Ecto neural progenitor cell (in vitro differentiated cells): ENCODE measurements around the gene EPN3.

Experiments used
- DNase-seq: peaks from one replicate; pipeline ENCODE4 v3.0.0-alpha.2; 2018; ENCODE audit warnings: low spot score

The EPN3 gene

GRCh38 chr17:50569592-50569991 is 37.1 kb downstream of the EPN3 start:
- DNase-seq = no peak

DNA sequence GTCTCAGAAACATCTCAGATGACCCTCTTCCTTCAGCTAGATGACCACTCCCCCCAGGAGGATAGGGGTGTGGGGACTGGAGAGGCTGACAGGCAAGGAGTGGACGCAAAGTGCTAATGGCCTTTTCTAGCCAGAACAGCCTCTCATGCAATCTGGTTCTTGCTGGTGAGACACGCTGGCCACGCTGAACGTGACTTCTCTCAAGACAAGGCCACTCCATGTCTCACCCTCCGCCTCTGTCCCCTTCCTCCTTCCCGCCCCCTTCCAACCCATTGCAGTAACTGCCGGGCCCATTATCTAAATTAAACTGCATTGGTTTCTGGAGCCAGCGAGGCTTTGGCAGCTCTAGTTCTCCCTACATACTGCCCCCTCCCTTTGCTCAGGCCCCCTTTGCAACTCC is 37.5 kb downstream of the EPN3 start:
- DNase-seq = no peak

GRCh38 chr17:50570528-50570927 is 38.0 kb downstream of the EPN3 start:
- DNase-seq = no peak

DNA sequence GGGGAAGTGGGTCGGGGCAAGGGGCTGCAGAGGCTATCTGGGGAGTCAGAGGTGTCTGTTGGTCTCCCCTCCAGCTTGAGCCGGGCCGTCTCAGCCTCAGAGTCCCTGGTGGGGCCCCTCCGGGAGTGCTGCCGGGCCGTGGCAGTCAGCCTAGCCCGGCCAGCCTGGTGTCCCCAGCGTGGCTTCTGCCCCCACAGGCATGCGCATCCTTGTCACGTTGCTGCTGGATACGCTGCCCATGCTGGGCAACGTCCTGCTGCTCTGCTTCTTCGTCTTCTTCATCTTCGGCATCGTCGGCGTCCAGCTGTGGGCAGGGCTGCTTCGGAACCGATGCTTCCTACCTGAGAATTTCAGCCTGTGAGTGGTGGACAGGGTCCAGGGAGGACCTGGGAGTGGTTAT is 39.1 kb downstream of the EPN3 start:
- no peak for DNase-seq

DNA sequence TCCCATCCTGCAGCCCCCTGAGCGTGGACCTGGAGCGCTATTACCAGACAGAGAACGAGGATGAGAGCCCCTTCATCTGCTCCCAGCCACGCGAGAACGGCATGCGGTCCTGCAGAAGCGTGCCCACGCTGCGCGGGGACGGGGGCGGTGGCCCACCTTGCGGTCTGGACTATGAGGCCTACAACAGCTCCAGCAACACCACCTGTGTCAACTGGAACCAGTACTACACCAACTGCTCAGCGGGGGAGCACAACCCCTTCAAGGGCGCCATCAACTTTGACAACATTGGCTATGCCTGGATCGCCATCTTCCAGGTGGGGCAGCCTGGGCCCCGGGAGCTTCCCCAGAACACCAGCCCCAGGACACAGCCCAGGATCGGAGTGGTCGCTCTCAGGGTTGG is 40.0 kb downstream of the EPN3 start:
- DNase-seq = no peak

- DNase-seq = no peak
These were observed 41.5 kb downstream of the EPN3 start for GRCh38 chr17:50573866-50574611.

GRCh38 chr17:50575581-50576210 is 43.2 kb downstream of the EPN3 start:
- no peak for DNase-seq

GRCh38 chr17:50576864-50577263 is 44.3 kb downstream of the EPN3 start:
- DNase-seq = no peak

- no peak for DNase-seq
These were observed 45.0 kb downstream of the EPN3 start for GRCh38 chr17:50577451-50577954.

- no peak for DNase-seq
These were observed 45.6 kb downstream of the EPN3 start for GRCh38 chr17:50578173-50578572.

DNA sequence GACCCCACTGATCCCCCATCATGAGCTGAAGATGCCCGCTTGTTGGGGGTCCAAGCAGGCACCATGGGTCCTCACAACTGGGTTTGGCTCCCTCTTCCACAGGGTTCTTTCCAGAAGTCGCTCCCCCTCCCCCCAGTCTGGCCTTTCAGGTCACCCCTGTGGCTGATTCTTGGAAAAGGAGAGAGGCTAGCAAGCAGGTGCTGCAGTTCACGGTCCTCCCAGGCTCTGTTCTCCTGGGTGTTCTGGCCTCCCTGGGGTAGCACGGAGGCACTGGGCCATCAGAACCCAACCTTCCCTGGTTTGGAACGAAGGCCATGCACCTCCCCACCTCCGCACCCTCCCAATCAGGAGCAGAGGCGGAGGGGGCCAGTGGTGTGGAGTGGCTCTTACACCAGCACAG is 46.9 kb downstream of the EPN3 start:
- DNase-seq = no peak

- DNase-seq = no peak
These were observed 48.1 kb downstream of the EPN3 start for GRCh38 chr17:50580646-50581045.

DNA sequence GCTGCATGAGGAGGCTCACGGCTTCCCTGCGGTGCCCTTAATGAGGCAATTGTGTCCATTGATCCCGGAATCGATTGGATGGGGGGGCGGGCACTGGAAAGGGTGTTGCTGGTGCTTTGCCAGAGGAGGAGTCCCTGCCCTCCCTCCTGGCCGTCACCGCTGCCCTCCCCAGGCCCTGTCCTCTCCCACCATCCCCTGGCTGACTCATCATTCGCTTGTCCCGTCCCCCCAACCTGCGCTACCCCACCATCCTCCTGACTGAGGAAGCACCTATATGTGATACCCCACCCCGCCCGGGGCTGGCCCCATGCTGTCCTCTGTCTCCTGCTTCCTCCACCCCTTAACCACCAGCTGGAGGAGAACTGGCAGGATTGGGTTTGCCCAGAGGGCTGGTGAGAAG is 48.8 kb downstream of the EPN3 start:
- no peak for DNase-seq

GRCh38 chr17:50582741-50583140 is 50.2 kb downstream of the EPN3 start:
- no peak for DNase-seq

GRCh38 chr17:50583641-50584040 is 51.1 kb downstream of the EPN3 start:
- DNase-seq = no peak

GRCh38 chr17:50584116-50584515 is 51.6 kb downstream of the EPN3 start:
- DNase-seq = no peak

GRCh38 chr17:50584749-50585148 is 52.2 kb downstream of the EPN3 start:
- no peak for DNase-seq

- DNase-seq = no peak
These were observed 52.8 kb downstream of the EPN3 start for GRCh38 chr17:50585346-50585745.

DNA sequence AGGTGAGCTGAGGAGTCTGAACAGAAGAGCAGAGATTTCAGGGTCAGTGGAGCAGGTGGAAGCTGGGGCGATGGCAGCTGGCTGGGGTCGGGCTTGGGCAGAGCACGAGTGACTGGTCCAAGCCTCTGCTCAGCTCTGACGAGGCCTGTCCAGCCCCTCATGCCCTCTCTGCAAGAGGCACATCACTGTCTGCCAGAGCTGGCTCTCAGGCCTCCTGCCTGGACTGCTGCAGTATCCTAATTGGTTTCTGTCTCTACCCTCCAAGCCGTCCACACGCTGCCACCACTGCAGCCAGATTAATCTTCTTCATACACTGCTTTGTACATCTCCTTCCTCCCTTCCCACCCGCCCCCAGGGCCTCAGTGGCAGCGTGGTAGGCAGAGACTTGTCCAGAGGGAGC is 53.4 kb downstream of the EPN3 start:
- no peak for DNase-seq

GRCh38 chr17:50586421-50587247 is 54.1 kb downstream of the EPN3 start:
- DNase-seq = no peak

- no peak for DNase-seq
These were observed 55.0 kb downstream of the EPN3 start for GRCh38 chr17:50587571-50587970.

GRCh38 chr17:50588391-50589049 is 56.0 kb downstream of the EPN3 start:
- DNase-seq = no peak
